GM21423 (cell line): ENCODE measurements around the gene RDH16.
"Not testable (repeated sequence)": the region's sequence is repeated elsewhere in the genome, so short reads cannot be mapped to it uniquely, and the experiment has no call there.

ENCODE experiments used
- ATAC-seq: cut with Tn5 transposase; IDR thresholded peaks from one replicate; pipeline ENCODE4 v1.9.1; 2021; ENCODE audit warnings: mild to moderate bottlenecking, moderate library complexity; ENCODE audit not compliant: unreplicated experiment

RDH16 gene

GRCh38 chr12:56954958-56955355 lies 2.5 kb downstream of the RDH16 start:
- no peak for ATAC-seq

DNA sequence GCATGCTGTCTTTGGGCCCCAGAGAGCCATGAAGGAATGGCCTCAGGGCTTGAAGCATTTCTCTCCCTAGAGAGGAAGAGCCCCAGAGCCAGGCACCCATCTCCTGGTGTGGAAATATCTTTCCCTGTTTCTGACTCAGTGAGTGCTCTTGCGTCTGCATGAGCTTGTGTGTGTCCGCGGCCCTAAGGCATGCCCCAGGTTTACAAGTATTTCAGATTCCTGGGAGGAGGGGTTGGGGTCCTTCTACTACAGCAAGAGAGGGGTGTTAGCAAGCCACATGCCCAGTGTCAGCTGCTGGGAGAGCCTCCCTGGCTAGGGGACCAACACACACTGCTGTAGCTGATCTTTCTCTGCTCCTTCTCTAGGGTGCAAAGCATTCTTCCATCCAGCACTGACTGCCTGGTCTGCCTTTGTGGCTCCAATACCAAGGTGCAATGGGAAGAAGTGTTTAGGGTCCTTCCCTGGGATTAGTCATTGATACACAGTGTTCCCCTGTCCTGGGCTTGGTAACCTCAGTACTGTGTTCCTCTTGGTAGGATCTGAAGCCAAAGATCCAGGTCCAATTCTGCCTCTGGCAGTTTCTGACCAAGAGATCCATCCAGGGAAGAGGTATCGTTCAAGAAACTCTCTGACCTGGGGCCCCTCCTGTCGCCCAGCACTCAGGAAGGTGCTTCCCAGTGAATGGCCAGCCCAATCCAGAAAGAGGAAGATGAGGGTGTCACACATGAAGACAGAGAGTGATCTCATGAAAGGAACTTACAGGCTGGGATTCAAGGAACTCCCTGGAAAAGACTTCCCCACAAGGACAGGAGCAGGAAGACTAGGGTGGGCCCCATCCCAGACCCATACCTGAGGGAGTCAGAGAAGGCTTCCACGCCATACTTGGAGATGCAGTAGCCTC lies 3.1 kb downstream of the RDH16 start:
- ATAC-seq: no peak

GRCh38 chr12:56953314-56953713 lies 4.1 kb downstream of the RDH16 start:
- no peak for ATAC-seq

GRCh38 chr12:56951582-56952339 lies 5.6 kb downstream of the RDH16 start:
- no peak for ATAC-seq

DNA sequence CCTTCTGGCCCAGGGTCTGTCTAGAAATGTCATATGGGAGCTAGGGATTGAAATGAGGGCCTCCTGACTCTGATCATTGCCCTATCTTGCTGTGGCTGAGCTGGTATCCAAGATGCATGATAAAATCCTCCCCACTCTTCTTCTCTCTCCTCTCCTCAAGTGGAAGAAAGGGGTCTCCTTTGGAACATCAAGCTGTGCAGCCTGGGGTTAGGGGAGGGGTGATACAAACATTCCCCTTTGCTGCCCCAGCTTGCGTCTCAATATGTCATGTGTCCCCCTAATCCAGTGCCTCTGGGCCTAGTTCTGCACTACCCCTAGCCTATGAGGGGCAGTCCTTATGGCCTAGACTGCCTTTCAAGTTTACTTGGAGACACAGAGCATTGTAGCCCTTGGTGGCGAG lies 8.5 kb downstream of the RDH16 start:
- no peak for ATAC-seq

DNA sequence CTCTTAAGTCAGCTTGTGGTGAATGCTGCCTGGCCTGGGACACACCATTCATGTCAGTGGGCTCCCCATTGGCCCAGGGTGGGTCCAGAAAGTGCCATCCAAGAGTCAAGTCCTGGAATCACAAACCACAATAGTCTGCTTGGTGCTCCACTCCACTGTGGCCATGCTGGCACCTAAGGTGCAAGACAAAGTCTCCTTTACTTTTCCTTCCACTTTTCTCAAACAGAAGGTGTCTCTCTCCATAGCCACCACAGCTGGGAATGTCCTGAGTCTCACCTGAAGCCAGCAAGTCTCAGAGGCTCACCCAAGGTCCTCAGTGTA lies 9.0 kb downstream of the RDH16 start:
- ATAC-seq: no peak

DNA sequence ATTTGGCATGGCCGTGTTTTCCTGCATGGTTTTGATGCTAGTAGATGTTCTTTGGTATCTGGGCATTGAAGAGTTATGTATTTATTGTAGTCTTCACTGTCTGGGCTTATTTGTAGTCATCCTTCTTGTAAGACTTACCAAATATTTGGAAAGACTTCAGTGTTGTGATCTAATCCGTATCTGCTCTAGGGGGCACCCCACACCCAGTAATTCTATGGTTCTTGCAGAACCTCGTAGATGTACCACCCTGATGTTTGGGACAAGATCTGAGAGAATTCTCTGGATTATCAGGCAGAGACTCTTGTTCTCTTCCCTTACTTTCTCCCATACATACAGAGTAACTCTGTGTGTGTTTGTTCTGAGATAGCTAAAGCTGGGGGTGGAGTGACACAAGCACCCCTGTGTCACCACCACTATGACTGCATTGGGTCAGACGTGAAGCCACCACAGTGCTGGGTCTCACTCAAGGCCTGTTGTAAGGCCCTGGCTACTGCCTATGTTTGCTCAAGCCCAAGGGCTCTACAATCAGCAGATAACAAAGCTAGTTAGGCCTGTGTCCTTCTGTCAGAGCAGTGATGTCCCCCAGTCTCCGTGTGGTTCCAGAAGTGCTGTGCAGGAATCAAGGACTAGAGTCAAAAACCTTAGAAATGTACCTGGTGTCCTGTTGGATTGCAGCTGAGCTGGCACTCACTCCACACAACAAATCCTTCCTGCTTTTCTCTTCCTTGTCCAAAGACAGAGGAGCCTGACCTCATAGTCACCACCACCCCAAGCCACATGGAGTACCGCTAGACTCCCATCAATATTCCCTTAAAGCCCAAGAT lies 9.6 kb downstream of the RDH16 start:
- ATAC-seq: no peak

GRCh38 chr12:56943878-56944277 lies 13.5 kb downstream of the RDH16 start:
- no peak for ATAC-seq

GRCh38 chr12:56943374-56943773 lies 14.0 kb downstream of the RDH16 start:
- ATAC-seq: not testable (repeated sequence)

DNA sequence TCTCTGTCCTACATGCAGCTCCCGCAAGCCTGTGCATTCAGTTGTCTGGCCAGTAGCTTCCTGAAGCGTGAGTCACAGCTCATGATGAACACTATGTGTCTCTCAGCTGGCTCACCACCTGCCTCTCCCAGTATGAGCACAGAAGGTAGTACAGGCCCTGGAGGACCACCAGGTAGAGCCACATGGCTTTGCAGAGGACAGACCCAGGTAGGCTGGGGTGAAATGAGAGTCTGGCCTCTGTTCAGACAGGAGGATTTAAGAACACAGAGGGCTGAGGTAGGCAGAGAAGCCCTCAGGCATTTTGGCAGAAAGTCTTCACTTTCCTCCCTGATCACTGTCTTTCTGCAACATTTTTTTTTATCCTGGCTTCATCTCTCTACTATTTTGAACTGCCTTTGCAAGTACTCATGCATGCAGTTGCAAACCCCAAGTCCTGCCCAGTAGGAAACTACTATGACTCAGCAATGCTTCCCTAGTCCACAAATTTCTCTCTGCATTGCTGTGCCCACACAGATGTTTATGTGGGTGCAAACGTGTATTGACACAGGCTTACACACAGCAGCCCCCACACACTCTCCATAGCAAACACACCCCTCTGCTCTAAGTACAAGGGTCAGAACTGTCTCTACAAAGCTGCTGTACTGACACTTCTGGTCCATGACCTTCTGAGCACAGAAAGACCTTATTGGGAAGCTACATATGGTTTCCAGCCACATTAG lies 15.9 kb downstream of the RDH16 start:
- ATAC-seq: no peak

- not testable (repeated sequence) for ATAC-seq
Observed at GRCh38 chr12:56940942-56941298, 16.5 kb downstream of the RDH16 start.

DNA sequence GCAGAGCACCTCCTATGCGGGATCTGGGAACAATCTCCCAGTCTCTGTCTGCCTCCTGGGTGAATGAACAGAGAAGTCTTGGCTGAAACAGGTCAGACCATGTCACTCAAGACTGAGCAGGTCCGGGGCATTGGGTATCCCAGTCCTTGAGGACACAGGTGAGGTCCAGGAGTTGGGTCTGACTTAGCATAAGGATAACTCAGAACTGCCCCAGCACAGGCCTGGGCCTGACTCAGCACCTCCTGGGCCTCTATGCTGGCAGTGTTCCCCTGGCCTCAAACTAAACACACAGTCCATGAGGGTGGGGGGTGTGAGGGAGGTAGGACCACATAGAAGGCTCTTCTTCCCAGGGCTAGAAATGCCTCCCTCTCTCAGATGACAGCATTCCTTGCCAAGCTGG lies 21.7 kb downstream of the RDH16 start:
- no peak for ATAC-seq

DNA sequence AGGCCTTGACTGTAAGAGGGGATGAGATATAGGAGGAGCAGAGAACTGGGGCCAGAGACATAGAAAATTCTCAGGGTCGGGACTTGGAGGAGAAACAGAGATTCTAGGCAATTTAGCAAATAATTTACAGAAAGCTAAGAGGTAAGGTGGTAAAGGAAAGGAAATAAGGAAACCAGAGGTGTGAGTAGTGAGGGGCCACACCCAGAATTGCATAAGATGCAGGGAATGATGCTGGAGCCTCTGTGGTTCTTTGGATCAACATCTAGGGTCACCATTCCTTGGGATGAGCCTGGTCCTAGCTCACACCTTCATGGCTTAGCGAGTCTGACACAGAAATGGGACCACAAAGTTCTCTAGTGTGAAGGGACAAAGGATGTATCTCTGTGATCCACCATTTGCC lies 22.3 kb downstream of the RDH16 start:
- ATAC-seq: no peak

- no peak for ATAC-seq
Observed at GRCh38 chr12:56933826-56934625, 23.4 kb downstream of the RDH16 start, which contains the start of gene SDR9C7. SDR9C7 (minus strand) TSS chr12:56934408; CDS start chr12:56934261, 147 bp downstream.

DNA sequence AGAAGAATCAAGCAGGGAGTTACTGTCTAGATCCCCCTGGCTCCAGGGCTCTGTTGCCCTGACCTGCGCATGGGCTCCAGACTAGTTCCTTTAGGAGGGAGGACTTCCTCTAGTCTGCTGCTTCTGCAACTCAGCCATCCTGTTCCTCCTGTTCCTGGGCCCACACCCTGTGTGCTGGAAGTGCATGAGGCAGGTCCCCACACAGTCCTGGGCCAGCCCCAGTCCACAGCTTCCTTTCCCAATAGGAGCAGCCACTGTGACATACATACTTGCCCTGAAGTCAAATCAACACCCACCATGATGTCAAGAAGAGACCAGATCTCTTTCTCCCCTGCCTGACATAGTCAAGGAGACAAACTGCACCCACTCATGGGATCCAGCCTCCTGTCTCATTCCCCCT lies 24.5 kb downstream of the RDH16 start:
- ATAC-seq: no peak

- ATAC-seq: no peak
Observed at GRCh38 chr12:56932146-56932545, 25.3 kb downstream of the RDH16 start.

DNA sequence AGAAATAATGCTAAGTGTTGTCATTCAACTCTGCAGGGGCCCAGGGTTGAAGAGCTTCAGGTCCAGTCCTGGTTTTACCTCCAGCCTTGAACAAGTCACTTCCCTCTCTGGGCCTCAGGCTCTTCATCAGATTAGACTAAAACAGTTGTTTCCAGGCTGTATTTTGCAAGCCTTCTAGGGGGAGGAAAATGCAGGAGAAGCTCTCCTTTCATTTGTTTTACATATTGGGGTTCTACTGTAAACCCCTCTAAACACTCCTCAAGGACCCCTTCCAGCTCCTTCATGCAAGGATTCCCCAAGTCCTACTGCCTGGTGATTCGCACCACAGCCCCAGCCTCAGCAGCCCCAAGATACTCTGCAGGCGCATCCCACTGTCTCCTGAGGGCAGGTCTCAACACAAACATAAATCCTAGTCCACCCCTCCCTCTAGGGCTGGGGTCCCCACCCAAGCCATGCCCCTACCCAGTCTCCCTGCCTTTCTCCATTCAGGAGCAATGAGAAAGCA lies 25.9 kb downstream of the RDH16 start:
- no peak for ATAC-seq

- no peak for ATAC-seq
Observed at GRCh38 chr12:56930241-56930640, 27.2 kb downstream of the RDH16 start.

GRCh38 chr12:56929780-56930179 lies 27.6 kb downstream of the RDH16 start:
- ATAC-seq: no peak

- no peak for ATAC-seq
Observed at GRCh38 chr12:56928262-56928661, 29.1 kb downstream of the RDH16 start.
